Urothelium cell line (cell line): Measurements from ENCODE around the gene SASH1.
"Not testable (repeated sequence)": the region's sequence is repeated elsewhere in the genome, so short reads cannot be mapped to it uniquely, and the experiment has no call there.

ENCODE experiments used
- DNase-seq: peaks from one replicate; pipeline ENCODE4 v3.0.0; 2011; ENCODE audit warnings: low spot score, mixed read lengths
- FAIRE-seq: peaks from 2 replicates; lab custom pipeline; 2011; peaks lifted over from hg19 to GRCh38; lab: Jason Lieb, UNC

Gene SASH1

DNA sequence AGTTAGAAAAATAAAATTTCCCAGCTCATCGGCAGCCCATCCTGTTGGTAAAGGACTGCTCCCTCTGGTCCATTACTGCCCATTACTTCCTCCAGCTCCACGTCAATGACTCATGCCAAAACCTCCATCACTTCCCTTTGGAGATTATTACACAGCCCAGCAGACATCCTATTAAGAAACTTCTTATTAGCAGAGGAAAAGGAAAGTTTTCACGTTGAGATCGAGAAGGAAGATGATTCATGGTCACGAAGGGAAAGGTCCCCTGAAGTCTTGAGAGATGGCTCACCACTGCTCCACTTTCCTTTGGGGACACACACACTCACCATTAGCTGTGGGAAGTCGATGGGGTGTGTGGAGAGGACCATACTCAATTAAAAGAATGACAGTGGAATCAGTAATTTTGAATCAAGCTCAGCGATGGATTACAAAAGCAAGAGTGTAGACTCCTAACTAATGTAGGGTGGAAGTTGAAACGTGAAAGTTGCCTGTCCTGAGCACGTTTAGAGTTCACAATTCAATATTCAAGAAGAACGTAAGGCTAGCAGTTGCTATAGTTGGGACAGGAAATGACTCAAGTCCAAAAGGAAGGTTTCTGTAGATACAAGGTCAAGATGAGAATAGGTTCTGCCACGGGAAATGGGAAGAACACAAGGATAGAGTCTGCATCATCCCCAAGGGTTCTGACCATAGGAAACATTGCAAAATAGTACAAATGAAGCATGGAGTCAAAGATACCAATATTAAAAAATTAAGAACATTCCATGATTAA is 21.6 kb downstream of the SASH1 start:
- DNase-seq (no peak), FAIRE-seq (no peak)

DNA sequence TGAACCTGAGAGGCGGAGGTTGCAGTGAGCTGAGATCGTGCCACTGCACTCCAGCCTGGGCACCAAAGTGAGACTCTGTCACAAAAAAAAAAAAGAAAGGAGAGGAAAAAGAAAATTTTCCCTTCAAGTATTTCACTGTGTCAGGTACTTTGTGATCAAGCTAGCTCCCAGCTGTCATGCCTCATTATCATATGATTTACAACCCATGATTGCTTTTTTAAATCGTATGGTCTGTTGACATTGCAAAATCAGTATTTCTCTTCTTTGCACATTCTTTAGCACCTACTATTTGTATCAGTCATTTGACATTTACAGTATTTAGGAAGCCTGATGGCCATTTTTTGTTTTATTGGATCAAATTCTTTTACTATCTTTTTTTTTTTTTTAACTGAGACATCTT is 22.4 kb downstream of the SASH1 start:
- no peak for DNase-seq
- no peak for FAIRE-seq

DNA sequence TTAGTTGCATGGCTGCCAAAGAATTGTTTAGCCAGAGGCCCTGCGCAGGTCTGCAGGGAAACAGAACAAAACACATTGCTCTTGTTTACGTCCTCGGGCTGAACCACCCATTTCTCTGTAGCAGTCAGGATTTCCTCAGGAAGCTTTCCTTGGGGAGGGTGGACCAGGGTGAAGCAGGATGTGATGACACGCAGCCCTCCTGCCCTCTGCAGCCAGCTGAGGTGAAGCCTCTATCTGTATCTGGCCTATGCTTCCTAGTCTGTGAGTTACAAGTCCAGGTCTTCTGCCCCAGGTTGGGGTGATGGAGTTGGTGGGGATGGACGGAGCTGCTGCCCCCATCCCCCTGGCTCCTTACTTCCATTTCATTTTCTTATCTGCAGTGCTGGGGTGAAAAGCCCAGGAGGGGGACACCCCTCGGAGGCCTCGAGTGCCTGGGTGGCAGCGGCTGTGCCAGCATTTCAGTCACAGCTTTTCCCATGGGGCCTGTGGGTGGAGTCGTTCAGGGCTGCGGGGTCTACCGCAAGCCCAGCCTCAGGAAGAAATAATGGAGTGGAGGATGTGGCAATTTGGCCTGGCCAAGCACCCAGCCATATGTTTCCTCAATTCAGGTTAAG is 24.9 kb downstream of the SASH1 start:
- FAIRE-seq (no peak), DNase-seq (no peak)

GRCh38 chr6:148370176-148370575 is 27.5 kb downstream of the SASH1 start:
- no peak for FAIRE-seq
- no peak for DNase-seq

DNA sequence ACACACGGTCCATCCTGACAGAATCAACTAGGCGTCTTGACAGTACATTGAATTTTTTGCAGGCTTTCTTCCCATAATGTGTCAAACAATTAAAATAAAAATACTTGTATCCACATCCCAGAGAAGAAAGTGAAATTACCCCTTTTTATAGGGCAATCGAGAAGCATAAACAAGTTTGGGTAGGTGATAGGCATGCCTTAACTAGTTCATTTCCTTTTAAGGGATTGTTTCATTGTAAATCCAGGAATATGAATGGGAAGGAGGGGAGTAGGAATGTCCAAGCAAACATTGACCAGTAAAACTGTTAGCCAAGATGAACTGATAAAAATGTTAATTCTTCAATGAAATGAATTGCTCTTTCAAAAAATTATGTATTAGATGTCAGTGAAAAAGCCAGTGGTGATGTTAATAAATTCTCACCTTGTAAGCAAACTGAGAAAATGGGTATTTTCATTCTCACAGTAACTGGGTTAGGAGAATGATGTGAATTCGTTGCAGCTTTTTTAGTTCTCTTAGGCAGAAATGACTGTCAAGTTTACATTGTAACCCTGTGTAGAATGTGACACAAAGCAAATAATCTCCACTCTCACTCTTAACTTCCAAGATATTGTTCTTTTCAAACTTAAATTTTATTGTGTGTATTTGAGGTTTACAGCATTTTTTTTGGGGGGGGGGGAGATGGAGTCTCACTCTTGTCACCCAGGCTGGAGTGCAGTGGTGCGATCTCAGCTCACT is 31.6 kb downstream of the SASH1 start:
- DNase-seq (no peak), FAIRE-seq (no peak)

GRCh38 chr6:148375401-148375800 is 32.8 kb downstream of the SASH1 start:
- FAIRE-seq (no peak), DNase-seq (no peak)

- DNase-seq (no peak), FAIRE-seq (no peak)
Observed at GRCh38 chr6:148379481-148379880, 36.8 kb downstream of the SASH1 start.

DNA sequence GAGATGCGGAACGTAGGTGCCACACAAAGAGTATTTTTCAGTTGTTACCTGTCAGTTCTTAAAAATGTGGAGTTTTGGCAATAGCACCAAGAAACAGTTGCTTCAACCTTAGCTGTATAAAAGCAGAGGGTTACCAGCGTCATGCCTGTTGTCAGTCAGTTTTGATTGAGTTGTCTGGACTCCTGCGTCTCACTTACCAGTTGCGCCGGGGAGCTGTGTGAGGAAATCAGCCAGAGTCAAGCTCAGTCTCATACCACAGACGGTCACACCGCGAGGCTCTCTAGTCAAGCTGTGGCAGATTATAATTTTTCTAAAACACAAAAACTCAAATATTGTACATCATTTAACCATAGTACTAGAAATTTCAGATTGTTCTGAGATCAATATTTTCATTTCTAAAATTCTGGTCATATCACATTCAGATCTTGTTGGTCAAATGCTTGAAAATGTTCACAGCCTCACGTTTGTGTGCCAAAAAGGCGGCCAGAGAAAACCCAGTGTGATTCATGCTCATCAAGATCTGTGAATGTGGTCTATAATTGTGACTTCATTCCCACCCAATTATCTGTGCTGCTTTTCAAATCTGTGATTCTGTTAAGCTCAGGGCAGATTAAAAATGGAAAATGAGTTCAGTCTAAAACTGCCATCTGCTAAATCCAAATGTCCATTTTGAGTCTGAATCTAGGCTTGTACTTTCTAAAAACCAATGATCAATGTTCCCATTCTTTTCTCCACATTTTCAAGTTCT is 37.5 kb downstream of the SASH1 start:
- FAIRE-seq (no peak), DNase-seq (no peak)

DNA sequence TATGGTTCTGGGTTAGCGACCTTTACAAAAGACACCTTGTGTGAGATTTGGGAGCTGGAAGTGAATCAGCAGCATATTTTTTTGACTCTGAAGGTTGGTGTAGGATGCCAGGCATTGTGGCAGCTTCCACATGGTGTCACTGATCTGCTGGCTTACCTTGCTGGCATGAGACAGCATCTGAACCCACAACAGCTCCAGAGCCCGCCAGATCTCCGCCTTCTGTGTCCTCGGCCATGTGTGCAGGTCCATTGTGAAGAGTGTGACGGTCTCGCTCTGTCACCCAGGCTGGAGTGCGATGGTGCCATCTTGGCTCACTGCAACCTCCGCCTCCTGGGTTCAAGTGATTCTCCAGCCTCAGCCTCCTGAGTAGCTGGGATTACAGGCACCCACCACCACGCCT is 39.4 kb downstream of the SASH1 start:
- not testable (repeated sequence) for DNase-seq, FAIRE-seq

DNA sequence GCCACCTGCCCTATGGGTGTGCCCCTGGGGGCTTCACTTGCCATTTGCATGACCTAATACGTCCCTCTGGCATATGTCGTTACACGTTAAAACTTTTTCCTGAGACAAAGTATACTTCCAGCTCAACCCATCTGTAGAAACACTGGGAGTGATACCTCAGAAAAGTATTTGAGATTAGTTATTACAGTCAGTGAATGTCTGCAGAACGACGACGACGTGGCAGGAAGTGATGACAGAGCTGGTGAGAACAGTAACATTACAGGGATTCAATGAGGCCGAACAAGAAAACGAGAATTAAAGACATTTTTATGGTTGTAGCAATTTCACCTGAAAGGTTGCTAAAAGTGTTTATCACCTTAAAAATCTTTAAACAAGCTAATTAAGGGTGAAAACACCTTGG is 40.2 kb downstream of the SASH1 start:
- FAIRE-seq: no peak
- no peak for DNase-seq

GRCh38 chr6:148383658-148384368 is 41.2 kb downstream of the SASH1 start:
- DNase-seq (no peak), FAIRE-seq (no peak)

DNA sequence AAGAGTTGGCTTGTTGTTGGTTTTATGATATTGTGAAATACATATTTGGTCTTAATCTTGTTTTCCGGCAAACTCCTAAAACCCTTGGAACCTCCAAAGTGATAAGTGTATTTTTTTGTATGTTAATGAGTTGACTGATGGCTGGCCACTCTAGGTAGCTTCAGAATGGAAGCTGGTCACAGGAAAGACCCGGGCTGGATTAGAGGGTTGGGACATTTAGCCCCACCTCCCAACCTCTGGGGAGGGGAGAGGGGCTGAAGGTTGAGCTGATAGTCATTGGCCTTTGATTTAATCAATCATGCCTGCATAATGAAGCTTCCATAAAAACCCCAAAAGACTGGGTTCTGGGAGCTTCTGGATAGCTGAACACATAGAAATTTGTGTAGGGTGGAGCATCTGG is 42.7 kb downstream of the SASH1 start:
- no peak for FAIRE-seq
- no peak for DNase-seq

- no peak for DNase-seq
- no peak for FAIRE-seq
Observed at GRCh38 chr6:148388521-148388920, 45.9 kb downstream of the SASH1 start.

- DNase-seq (no peak), FAIRE-seq (no peak)
Observed at GRCh38 chr6:148389086-148389485, 46.4 kb downstream of the SASH1 start.

GRCh38 chr6:148389917-148390316 is 47.3 kb downstream of the SASH1 start:
- DNase-seq (no peak), FAIRE-seq (no peak)

DNA sequence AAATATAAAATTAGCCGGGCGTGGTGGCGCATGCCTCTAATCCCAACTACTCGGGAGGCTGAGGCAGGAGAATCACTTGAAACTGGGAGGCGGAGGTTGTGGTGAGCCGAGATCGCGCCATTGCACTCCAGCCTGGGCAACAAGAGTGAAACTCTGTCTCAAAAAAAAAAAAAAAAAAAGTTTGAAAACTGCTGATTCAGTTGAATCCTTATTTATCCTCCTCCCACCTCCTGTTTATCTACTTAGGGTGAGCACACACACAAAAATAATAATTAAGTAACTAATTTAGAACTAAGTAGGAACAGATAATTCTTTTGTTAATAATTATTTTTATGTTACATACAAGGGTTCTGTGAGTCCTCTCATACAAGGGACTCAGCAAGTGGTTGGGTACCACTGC is 49.5 kb downstream of the SASH1 start:
- FAIRE-seq: not testable (repeated sequence)

DNA sequence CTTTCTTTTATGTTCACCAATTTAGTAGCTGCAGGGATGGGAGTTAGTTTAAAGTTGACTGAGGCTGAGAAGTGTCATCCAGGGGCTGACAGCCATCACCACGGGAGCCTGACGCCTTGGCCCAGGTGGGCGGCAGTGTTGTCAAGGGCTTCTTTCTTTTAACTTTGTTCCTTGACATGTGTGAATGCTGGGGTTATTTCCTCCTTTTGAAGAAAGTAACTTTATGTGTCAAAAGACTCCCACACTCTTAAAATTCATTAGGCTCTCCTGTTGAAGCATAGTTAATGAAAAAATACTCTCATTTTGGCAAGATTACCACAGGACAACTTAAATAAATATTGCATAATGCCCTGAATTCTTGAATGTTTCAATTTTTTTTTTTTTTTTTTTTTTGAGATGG is 50.0 kb downstream of the SASH1 start:
- DNase-seq (no peak), FAIRE-seq (no peak)

More for the DNA sequence above, 49.5 kb downstream of the SASH1 start:
- DNase-seq: not testable (repeated sequence)

DNA sequence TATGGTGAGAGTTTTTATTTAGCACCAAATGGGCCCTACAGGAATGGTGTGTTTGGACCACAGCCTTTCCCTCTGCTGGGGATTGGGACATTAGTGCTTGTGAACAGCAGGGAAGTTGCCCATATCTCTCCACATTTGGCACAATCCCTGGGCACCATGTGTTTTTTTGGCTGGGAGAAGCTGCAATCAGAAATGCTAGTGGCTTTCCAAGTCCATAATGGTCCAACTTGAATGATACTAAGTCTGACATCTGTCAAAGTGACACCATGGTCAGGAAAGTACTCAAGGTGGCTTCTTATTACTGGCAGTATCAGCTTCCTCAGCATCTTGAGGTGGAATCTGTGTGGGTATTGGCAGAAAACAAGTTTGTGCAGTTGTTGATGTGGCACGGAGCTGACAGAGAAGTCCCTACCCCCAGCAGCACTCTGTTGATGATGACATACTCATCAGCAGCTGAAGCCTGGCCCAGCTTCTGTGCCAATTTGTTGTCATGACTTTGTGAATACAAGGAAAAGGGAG is 53.0 kb downstream of the SASH1 start:
- FAIRE-seq: no peak

DNA sequence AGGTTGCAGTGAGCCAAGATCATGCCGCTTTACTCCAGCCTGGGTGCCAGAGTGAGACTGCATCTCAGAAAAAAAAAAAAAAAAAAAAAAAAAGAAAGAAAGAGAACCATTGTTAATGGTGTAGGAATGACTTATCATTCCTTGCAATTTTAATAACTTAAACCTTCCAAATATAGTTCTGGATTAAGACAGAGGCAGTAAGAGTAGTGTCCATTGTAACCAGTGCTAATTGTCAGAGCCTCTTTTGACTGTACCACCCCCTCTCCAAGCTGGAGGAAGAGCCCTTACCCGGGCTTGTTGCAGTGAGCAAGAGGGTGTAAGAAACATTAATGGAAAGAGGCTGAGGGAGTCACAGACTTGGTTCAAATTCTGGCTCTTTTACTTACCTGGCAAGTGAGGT is 53.8 kb downstream of the SASH1 start:
- DNase-seq (no peak), FAIRE-seq (no peak)

More for the DNA sequence above, 53.0 kb downstream of the SASH1 start:
- no peak for DNase-seq

- no peak for FAIRE-seq
- DNase-seq: no peak
Observed at GRCh38 chr6:148396926-148397325, 54.3 kb downstream of the SASH1 start.
